NCI-H524 treated with DMSO at 0.1 percent for 48 hours (cell line): ENCODE data around the gene SORL1-AS1.

Experiments
- DNase-seq: peaks from one replicate; lab custom pipeline; 2025; lab: John Stamatoyannopoulos, UW

The SORL1-AS1 gene

DNA sequence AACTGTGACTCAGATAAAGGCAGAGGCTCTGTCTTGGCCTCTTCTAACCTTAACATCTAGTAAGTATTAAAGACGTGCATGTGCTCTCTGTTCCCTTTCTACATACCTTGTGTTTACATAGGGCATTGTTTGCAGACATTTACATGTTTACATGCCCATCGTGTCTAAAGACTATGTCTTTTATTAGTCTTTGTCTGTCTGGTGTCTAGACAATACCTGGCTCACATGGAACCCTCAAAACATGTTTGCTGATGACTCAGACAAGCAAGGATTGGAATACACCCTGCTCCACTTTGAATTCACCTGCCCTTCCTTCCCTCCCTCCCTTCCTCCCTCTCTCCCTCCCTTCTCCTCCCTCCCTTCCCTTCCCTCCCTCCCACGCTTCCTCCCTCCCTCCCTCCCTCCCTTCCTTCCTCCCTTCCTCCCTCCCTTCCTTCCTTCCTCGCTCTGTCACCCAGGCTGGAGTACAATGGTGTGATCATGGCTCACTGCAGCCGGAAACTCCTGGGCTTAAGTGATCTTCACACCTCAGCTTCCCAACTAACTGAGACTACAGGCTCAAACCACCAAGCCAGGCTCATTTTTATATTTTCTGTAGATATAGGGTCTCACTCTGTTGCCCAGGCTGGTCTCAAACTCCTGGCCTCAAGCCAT, 23.7 kb upstream of the SORL1-AS1 start:
- DNase-seq: no peak

DNA sequence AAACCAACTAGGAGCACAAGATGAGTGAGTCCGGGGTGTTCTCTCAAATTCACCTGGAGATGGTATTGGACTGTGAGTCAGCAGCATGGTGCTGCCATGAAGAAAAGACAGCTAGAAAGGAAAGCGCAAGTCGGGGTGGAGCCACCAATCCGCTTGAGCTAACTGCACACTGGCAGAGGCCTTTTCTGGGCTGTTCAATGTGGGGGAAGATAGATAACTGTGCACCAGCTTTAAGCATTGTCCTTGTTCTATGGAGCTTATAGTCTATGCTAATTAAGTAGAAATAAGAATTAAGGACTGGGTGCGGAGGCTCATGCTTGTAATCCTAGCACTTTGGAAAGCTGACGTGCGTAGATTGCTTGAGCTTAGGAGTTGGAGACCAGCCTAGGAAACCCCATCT, 21.9 kb upstream of the SORL1-AS1 start:
- no peak for DNase-seq

DNA sequence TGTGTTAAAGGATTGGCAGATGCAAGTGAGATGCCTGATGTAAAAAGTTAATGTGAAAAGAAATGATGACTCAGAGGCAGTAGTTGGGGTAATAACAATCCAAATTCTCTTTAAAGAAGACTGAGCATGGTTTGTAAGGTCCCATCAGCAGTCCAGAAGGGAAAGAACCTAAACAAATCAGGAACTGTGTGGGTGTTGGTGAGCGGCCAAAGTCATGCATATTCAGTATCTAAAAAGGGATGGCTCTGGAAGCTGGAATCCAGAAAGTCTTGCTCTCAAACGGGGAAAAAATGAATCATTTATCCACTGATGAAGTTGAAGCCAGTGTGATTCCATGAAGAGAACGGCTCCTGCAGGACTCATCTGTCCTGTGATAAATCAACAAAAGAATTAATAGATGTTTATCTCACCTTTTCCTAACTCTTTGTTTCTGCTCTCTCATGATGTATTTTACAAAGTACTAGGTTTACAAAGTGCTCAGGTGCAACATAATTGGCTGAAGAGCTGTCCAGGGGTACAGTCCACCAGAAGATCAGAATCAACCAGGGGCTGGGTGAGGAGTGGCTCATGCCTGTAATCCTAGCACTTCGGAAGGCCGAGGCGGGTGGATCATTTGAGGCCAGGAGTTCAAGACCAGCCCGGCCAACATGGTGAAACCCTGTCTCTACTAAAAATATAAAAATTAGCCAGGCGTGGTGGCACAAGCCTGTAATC, 20.5 kb upstream of the SORL1-AS1 start:
- DNase-seq: no peak

DNA sequence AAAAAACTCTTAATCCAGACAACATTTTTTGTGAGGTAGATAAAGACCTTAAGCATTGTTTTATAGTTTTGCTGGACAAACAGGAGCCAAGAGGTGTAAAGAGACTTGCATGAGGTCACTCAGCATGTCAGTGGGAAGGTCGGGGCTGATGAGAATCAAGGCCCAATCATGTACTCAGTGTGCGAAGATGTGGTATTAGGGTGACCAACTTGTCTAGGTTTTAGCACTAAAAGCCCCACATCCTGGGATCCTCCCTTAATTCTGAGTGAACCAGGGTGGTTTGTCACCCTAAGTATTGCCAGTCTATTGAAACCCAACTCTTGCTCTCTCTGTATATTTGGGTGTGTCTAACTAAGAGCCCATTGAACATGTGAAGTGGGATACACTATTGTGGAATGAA, 19.5 kb upstream of the SORL1-AS1 start:
- DNase-seq: no peak

DNA sequence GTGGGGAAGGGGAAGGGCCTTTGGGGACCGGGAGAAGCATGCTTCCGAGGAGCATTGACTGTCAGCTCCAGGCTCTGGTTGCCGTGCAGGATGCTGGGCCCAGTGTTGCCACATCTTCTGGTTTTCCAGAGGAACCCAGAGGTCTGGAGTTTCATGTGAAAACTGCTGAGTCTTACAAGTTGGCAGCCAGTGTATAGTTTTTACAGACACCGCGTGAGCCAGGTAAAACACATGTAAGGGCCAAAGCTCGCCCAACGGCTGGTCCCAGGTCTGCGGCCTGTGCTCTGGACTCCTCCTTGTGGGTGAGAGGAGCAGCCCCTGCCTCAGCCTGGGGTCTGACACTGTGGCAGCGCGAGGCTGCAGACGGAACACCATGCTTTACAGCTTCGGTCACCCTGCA, 18.4 kb upstream of the SORL1-AS1 start:
- DNase-seq: no peak

DNA sequence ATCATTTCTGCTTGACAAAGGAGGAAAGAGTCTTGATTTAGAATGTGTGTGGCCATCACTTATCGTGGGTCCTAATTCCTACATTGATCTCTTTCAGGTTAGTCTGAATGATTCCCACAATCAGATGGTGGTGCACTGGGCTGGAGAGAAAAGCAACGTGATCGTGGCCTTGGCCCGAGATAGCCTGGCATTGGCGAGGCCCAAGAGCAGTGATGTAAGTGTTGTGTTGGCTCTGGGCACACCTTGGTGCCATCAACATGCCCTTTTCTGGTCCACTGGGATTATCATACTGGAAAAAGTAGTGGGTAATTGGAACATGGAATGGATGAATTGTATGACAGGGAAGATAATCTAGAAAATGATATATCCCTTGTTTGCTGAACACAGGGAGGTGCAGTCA, 17.1 kb upstream of the SORL1-AS1 start:
- DNase-seq: no peak

DNA sequence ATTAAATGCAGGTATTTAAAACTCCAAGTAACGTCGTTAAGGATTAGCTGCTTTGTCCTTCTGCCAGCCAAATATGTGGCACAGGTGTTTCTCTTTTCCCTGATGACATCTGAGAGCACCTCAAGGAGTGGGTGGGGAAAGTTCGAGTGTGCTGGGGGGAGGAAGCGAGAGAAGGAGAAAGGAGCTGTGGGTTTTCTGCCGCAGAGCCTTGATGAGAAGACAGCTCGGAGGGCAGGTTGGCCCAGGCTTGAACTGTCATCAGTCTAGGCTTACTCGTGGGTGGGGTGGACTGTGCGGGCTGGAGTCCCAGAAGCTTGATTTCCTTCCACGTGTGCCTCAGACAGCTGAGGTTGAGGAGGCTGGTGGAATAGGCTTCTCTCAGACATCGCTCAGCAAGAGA, 15.2 kb upstream of the SORL1-AS1 start:
- DNase-seq: peak; percentile 71

DNA sequence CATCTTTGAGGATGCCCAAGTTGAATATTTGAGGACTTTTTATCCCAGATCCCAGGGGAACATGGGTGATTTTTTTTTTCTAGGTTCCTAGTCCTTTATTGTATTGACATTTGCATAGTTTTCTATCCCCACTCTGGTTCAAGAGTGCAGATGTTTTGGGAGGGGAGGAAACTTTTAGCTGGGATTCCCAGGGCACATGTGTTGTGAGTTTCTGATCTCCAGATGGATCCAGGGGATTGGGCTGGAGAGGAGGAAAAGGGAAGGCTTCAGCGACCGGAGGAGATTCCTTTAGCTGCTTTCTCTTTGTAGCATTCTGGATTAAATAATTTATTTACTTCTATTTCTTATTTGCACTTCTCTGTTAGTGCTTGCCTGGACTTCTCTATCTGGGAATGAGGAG, 14.7 kb upstream of the SORL1-AS1 start:
- DNase-seq: no peak

DNA sequence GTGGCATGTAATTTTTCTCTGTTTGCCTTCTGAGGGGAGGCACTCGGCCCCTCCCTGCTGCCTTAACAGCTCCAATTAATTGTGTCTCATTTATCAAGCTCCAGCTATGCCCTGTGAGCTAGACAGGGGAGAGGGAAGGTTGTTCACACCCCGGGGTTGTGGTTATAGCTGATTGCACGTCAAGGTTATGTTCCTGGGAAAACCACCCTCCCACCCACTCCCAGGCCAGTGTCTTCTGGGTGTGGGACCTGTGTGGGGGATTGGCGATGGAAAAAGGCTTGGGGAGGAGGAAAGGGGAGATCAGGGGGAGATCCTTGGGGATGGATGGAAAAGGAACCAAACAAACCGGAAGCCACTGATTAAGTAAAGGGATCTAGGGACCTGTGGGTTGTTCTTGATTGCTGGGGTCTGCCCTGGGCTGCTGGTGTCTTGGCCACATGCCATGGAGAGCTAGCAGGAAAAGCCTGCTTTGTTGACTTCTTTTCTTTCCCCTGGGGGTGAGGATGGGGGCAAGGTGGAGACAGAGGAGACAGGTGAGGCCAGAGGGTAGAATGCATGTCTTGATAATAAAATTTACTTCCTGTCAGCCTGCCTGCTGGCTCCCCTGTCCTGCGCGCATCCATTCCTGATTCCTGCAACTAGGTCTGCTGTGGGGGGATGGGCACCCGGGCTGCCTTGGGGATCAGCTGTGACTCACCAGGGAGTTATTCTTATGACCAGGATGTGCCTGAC, 13.5 kb upstream of the SORL1-AS1 start:
- peak; percentile 55 for DNase-seq

DNA sequence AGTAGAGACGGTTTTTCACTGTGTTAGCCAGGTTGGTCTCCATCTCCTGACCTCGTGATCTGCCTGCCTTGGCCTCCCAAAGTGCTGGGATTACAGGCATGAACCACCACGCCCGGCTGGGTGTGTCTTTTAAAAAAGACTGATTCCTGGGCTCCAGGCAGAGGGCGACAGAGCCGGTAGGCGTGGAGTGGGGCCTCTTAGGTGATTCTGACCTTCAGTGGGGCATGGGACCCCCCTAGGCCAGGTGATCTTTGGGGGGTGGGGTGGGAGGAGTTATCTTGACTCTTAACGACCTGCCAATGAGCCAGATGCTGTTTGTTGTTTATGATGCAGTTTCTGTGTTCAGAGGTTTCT, 12.9 kb upstream of the SORL1-AS1 start:
- no peak for DNase-seq

DNA sequence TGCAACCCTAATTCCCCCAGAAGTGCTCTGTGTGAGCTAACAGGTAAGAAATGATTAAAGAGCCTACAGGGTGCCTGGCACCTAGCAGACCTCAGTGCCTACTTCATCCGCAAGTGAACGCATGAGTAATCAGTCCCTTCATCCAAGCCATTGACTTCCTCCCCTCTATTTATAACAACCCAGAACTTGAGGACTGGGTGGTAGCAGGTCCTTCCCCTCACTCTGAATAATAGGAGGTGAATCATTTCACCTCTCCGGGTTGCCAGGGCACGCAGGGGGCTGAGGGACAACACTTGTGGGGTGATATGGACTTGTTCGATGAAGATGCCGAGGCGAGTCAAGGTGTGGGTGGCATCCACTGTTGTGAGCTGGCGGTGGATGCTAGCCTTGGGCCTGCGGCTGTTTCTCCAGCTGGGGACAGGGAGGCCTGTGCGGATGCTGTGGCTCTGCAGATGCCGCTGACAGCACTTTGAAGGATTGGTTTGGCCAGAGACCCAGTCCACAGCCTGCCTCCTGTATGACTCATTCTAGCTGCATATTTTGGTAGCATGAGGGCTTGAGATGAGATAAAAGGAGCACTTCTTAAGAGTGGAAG, 11.7 kb upstream of the SORL1-AS1 start:
- no peak for DNase-seq

DNA sequence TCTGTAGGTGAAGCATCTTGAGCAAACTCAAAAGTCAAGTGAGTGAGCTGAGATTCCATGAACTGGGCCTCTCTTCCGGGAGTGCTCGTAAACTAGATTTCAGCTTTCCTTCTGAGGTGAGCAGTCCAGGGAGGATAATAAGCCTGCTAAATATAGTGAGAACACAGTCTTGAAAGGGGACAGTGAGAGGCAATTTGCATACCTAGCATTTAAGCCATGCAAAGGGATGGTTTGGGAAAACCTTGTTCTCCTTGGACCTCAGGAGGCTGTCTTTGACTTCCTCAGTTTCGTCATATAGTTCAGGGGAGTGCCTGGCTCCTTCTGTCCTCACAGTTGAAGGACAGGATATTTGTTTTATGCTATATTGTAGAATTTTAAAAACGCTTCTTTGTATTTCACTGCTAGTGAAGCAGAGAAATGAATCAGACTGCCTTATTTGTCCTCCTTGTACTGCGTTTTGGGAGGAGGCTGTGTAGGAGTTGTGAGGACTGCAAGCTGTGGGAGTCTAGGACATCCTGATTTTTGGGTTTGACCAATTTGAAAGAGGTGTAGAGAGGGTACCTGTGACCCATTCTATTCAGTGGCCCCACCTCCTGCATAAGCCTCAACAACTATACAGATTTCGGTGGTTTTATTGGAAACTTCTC, 11.0 kb upstream of the SORL1-AS1 start:
- DNase-seq: no peak

DNA sequence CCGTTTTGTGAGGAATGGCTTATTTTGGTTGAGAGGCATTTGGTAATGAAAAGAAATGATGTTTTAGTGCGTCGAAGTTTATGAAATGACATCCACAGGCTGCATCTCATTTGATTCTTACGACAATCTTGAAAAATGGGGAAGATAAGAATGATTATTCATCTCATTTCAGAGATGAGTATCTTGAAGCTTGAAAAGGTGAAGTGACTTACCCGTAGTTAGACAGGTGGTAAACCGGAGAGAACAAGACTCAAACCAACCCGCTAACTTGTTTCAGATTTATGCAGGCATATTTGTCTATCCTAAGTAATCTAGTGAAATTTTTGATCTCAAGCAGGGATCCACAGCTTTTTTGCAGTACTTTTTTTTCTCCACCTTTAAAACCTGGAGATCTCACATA, 9.1 kb upstream of the SORL1-AS1 start:
- no peak for DNase-seq

DNA sequence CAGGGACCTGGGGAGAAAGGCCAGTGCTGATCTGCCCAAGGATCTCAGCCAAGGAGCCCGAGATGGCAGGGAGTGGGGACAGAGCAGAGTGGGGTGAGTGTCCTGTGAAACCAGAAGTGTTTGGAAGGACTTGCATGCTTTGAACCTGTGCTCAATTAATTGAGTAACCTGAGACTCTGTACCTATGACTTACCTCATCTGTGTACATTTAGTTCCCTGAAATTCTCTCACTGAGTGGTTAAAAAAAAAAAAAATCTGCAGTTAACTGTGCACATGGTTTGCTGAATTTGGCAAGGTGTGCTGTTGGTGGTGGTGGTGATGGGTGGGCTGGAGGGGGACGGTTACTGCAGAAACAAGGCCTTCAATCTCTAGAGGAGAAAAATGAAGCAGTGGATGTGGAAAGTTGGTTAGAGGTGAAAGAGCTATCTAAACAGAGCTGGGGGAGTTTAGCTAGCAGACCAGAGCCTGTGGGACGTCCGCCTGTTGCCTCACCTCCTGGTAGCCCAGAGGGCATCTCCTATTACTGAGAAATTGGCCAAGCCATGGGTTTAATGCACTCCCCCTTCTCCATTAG, 8.3 kb upstream of the SORL1-AS1 start:
- no peak for DNase-seq

DNA sequence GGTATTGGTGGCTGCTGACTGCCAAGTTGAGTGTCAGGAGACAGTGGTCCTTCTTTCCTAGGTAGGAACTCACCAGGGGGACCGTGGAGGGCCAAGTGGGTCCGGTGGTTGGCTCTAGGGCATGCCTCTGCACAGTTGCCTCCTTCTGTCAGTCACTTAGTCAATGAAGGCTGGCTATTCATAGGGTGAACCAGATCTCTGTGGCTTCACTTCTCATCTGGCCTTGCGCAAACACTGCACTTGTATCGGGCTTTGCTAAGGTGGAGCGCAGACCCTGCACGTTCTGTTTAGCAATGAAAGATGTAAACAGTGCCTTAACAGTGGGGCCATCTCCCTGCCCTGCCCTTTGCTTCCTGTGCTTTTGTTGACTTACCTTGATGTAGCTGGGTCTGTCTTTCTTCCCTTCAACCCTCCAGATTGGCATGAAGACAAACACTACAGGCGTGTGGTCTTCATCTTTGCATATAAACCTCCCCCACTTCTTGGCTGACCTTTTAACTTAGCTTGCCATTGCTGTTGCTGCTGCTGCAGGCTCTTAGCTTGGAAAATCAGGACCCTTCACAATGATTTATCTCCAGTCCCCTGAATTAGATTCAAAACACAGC, 6.7 kb upstream of the SORL1-AS1 start:
- DNase-seq: no peak

DNA sequence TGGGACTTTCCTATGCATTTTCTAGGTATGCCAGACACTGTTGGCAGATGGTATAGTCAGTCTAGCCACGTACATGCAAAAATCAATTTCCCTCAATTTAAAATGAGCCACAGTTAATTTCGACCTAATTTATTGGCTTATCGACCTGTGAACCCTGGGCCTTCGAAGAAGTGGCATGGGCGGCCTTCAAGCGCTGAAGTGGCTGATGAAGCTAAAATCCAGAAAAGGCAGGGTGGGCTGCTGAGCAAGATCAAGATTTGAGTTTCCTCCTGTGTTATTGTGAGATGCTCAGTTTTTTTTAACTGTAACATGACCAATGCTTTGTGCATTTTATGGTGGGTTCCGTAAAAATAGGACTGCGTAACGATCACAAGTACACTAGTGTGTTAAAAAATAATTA, 5.8 kb upstream of the SORL1-AS1 start:
- no peak for DNase-seq

DNA sequence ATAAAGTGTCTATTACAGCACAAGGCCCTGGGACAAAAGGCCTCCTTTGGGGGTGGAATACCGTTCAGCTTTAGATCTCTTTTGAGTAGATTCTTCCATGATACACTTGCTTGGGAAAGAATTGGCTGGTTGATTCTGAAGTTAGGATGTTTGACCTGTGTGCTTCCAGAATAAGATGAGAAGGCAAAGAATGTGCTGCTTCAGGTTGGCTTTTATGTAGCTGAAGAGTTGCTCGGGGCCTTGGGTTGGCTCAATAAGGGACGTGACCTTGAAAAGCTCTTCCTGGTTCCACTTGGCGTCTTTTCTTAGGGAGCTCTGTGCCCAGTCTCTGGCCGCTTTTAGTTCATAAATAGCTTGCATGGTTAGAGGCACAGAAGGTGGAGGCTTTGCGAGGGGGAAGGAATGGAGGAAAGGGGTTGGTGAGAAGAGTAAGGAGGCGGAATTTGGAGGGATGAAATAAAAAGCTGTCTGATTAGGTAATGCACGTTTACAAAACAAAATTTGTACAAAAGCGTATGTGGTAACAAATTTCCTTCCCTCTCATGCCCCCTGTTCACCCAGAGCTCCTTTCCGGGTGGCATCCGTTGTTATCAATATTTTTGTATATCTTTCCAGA, 4.2 kb upstream of the SORL1-AS1 start:
- no peak for DNase-seq

DNA sequence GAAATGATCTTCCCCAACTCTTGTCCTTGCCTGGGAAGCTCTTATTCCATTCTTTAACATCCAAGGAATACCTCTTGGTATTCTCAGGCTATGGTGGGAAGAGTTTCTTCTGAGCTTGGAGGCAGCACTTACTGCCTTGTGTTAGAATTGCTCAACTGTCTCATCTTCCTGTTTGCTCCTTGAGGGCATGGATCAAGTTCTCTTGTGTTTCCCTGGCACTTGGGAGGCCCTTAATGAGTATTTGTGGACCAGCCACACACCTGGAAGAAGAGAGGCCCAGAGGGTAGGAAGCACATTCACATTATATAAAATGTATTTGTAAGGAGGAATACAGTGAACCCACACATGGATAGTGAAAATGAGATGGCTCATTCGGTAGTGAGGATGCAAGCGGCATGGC, 3.4 kb upstream of the SORL1-AS1 start:
- no peak for DNase-seq

DNA sequence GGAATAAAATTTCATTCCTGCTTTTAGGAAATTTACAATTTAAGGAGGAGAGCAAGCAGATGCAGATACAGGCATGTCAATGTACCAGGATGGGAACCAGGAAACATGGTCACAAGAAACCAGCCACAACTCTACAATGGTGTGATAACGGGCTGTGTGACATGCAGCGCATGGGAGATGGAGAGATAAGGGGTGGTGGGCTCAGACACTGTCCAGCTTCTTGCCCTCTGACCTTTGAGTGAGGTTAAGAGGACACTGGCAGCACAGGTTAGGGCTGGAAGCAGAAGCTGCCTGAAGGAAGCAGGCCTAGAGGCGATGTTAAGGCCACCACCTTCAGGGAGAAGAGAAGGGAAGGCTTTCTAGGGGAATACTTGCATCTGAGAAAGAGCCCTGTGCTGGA, 2.3 kb upstream of the SORL1-AS1 start:
- DNase-seq: no peak

DNA sequence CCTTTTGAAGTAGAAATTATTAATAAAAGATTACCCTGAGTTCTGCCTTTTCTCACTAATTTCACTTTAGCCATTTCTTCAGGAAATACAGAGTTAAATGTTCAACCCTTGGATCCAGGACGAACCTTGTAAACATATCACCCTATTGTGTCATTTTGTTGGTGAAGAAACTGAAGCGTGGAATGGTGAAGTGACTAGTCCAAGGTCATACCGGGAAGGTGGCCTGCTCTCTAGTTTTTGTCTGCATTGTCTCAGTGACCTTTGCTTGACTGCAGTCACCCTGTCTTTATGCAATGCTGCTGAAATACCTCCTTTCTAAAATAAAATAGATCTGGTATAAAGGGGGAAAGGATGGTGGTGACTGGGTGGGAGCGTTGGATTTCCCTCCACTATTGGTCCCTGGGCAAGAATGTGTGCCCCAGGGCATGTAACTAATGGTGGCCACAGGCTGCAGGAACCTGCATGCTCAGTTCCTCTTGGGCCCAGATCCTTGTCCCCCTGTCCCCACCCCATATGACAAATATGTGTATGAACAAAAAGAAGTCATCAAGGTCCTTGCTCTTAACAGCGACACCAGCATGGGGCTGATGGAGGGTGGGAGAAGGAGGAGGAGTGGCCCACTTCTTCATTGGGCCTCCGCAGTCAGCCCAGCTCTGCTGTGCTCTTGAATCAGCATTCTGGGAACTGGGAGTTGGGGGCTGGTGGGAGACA, 977 bp upstream of the SORL1-AS1 start:
- no peak for DNase-seq
